HG03457 (cell line): Measurements from ENCODE around the gene GMPPA.

Source experiments
- ATAC-seq: cut with Tn5 transposase; IDR thresholded peaks from one replicate; pipeline ENCODE4 v1.9.1; 2021; ENCODE audit warnings: moderate number of reproducible peaks; ENCODE audit not compliant: unreplicated experiment

The GMPPA gene

DNA sequence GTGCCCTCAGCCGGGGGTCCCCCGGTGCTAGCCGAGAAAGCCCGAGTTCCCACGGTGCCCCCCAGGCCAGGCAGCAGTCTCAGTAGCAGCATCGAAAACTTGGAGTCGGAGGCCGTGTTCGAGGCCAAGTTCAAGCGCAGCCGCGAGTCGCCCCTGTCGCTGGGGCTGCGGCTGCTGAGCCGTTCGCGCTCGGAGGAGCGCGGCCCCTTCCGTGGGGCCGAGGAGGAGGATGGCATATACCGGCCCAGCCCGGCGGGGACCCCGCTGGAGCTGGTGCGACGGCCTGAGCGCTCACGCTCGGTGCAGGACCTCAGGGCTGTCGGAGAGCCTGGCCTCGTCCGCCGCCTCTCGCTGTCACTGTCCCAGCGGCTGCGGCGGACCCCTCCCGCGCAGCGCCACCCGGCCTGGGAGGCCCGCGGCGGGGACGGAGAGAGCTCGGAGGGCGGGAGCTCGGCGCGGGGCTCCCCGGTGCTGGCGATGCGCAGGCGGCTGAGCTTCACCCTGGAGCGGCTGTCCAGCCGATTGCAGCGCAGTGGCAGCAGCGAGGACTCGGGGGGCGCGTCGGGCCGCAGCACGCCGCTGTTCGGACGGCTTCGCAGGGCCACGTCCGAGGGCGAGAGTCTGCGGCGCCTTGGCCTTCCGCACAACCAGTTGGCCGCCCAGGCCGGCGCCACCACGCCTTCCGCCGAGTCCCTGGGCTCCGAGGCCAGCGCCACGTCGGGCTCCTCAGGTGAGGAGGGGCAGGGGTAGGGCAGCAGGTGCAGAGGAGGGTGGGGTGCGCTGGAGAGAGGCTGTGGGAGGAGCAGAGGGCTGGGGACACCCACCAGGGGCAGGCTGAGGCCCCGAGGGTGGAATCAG lies 14.1 kb upstream of the GMPPA start:
- ATAC-seq = no peak

DNA sequence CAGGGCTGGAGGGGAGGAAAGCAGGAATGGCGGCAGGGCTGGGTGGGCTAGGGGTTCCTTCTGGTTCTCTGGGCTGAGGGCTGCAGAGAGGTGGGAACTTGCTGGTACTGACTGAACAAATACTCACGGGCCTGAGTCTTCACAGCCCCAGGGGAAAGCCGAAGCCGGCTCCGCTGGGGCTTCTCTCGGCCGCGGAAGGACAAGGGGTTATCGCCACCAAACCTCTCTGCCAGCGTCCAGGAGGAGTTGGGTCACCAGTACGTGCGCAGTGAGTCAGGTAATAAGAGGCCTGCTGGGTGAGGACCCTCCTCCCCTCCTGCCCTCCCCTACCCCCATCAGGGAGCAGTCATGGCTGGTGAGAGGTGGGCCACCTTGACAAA lies 13.5 kb upstream of the GMPPA start:
- ATAC-seq = no peak

DNA sequence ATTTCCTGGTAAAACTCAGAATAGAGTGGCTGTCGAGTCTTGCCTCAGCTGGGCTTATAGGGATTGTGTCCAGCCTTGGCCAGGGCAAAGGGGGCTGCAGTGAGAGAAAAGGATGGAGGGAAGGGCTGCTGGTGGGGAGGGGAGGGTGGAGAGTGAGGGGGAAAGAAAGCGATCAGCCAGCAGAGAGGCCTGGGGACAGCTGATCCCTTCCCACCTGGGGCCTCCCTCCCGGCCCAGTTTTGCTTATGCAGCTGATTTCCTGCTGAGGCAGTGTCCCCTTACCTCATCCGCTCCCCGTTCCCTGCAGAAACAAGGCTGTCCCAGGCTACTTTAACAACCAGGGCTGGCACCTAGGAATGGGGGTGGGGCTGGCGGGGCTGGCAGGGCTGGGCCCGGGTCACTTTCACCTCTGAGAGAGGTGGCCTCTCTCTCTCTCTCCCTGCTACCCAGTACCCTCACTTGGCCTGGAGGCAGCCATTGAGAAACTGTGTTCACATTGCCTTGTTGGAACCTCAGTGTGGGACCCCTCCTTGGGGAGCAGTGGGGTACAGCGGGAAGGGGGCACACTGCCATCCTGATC lies 12.2 kb upstream of the GMPPA start:
- ATAC-seq = no peak

DNA sequence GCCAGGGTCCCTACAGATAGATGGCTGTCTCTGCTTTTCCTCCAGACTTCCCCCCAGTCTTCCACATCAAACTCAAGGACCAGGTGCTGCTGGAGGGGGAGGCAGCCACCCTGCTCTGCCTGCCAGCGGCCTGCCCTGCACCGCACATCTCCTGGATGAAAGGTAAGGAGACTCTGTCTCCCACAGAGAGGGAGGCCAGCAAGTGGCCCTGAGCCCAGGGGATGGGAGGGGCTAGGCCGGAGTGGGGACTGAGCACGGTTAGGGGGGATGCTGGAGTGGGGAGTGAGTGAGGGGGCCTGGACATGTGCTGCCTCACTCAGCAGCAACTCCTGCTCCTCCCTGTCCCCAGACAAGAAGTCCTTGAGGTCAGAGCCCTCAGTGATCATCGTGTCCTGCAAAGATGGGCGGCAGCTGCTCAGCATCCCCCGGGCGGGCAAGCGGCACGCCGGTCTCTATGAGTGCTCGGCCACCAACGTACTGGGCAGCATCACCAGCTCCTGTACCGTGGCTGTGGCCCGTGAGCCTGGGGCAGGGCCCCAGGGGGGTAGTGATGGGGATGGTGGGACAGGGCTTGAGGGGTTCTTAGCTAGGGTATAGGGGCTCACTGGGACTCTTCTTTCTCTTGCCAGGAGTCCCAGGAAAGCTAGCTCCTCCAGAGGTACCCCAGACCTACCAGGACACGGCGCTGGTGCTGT lies 10.4 kb upstream of the GMPPA start:
- ATAC-seq = no peak

DNA sequence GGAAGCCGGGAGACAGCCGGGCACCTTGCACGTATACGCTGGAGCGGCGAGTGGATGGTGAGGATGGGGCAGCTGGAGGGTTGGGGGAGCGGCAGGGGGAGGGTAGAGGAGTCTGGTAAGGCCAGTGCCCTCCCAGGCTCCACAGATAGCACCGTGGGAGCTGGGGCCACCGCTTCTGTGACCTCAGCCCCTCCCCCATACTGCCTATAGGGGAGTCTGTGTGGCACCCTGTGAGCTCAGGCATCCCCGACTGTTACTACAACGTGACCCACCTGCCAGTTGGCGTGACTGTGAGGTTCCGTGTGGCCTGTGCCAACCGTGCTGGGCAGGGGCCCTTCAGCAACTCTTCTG lies 9.9 kb upstream of the GMPPA start:
- no peak for ATAC-seq

DNA sequence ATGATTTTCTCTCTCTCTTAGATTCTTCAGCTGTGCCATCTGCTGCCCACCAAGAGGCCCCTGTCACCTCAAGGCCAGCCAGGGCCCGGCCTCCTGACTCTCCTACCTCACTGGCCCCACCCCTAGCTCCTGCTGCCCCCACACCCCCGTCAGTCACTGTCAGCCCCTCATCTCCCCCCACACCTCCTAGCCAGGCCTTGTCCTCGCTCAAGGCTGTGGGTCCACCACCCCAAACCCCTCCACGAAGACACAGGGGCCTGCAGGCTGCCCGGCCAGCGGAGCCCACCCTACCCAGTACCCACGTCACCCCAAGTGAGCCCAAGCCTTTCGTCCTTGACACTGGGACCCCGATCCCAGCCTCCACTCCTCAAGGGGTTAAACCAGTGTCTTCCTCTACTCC lies 9.4 kb upstream of the GMPPA start:
- no peak for ATAC-seq

DNA sequence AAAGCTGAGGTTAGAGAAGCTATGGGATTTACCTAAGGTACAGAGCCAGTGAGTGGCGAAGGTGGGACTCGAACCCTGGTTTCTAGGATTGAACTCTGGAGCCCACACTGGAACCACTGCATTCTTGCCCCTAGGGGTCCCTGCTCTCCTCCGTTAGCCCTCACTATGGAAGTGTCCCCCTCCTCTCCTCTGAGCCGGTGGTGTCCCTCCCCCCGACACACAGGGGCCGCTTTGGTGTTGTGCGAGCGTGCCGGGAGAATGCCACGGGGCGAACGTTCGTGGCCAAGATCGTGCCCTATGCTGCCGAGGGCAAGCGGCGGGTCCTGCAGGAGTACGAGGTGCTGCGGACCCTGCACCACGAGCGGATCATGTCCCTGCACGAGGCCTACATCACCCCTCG lies 8.5 kb upstream of the GMPPA start:
- ATAC-seq = no peak

DNA sequence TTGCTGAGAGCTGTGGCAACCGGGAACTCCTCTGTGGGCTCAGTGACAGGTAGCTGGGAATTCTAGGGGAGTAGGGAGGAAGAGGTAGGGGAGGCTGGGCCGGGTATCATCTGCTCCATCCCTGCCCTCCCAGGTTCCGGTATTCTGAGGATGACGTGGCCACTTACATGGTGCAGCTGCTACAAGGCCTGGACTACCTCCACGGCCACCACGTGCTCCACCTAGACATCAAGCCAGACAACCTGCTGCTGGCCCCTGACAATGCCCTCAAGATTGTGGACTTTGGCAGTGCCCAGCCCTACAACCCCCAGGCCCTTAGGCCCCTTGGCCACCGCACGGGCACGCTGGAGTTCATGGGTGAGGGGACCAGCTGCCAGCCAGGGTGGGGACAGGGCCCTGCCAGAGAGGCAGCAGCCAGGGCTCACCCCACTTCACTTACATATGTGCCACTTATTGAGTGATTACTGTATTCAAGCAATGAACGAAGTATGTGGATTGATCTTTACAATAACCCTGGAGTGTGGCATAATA lies 8.0 kb upstream of the GMPPA start:
- no peak for ATAC-seq

DNA sequence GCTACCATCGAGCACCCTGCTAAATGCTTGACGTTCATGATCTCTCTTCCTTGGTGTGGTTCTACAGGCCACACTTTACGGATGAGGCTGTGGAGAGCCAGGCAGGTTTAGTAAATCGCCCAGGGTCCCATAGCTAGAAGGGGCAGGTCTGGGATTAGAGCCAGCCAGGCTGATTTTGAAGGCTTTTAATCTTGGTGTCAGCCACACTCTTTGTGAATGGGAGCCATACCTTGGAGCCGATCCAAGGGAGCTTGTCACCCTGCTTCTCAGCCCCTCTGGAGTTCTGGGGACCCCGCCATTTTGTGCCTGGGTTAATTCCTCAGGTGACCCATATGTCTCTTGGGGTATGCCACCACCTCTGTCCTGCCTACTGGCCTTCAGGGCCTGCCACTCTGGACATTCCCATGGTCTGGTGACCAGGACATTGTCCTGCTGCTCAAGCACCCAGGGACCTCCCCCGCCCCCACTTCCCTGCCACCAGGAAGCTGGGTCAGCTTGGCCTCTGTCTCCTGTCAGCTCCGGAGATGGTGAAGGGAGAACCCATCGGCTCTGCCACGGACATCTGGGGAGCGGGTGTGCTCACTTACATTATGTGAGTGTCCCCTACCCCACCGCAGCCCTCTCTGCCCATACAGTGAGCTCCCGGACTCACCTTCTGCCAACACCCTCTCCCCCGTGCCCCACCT lies 7.3 kb upstream of the GMPPA start:
- no peak for ATAC-seq

DNA sequence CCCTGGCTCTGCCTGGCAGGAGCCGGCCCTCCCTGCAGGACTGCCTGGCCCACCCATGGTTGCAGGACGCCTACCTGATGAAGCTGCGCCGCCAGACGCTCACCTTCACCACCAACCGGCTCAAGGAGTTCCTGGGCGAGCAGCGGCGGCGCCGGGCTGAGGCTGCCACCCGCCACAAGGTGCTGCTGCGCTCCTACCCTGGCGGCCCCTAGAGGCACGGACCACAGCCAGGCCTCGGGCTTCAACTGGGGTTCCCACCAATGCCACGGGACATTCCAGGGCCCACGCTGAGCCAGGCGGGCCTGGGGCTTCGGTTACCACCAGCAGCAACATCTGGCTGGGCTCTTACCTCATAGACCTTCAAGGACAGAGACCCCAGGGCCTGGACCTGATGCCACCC lies 6.1 kb upstream of the GMPPA start:
- no peak for ATAC-seq

DNA sequence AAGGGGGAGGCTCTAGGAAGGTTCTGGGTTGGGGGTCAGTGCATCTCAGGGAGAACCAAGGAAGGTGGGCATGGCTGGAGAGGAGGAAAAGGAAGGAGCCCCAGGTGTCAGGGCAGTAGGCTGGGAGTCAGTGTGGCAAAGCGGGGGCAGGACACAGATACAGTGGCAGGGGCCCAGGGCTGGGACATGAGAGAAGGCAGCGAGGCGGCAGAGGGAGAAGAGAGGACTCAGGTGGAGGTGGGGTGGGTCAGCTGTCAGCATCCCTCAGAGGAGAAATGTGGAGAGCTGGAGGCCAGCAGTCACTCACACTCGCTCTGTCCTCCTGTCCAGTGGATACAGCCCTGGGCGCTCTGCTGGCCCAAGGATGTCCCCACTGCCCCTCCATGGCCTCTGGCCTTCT lies 5.6 kb upstream of the GMPPA start:
- ATAC-seq = no peak

DNA sequence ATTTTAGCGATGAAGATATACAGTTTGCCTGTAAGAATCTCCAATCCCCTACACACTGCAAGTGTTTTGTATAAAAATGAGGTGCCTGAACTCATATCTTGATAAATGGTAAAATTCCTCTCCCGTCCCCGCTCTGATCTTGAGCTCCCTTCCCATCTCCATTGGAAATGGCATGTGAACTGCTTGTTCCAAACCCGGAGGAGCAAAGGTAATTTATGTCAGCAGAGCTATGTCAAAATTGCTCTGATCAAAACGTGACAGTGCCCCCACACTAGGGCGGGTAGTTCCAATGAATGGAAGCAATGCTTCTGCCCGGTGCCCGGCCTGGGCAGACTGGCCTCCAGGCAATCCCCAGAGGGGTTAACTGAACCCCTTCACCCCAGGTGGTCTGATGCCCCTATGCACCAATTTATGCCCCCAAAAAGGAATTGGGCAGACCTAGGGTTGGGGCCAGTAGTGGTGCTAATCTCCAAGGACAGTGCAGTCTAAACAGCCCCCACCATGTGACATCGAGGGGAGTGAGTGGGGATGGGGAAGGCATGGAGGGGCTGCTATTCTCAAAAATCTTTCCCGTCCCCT lies 3.6 kb upstream of the GMPPA start:
- no peak for ATAC-seq

DNA sequence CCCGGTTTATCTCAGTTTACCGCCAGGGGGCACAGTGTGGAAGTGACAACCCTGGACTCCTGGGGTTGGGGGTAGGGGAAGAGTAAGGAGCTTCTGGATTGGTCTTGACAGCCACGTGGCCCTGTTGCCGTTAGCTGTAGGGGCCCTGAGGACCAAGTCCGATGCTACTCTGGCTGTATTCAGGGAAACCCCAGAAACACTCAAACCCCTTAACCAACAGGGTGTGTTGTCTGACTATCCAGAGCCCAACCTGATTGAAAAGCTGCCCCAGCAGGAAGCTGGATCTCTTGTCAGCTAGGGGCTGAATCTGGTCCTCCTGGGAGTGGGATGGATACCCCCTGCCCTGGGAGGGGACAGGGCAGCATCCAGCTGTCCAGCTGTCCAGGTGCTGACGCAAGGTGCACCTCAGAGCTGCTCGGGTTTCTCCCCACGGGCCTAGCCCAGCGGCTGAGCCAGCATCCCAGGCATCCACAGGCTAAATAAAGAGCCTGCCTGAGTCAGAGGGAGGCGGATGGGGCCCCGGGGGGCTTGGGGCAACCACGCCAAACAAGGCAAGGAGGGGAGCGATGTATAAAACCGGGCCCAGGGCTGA lies 3.1 kb upstream of the GMPPA start:
- no peak for ATAC-seq

DNA sequence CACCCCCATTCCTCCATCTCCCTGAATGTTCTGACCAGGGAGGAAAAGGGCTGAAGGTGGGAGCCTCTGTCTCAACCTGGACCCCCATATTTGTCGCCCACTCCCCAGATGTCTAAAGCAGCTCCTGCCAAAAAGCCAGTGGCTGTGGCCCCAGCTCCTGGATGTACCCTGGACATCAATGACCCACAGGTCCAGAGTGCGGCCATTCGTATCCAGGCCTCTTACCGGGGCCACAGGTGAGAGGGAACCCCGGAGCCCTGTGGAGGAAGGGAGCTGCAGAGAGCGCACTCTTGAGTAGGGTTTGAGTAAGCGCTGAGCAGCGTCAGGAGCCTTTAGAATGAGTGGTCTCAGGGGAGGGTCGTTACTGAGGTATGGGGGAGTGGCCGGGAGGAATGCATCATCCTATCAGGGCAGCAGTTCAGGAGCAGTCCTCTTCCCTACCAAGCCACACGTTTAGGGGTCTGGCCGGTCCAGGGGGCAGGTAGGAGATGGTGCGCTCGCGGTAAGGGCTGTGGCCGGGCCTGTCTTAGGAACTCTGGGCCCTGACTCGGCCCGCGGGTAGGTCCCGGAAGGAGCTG lies 2.4 kb upstream of the GMPPA start:
- no peak for ATAC-seq

DNA sequence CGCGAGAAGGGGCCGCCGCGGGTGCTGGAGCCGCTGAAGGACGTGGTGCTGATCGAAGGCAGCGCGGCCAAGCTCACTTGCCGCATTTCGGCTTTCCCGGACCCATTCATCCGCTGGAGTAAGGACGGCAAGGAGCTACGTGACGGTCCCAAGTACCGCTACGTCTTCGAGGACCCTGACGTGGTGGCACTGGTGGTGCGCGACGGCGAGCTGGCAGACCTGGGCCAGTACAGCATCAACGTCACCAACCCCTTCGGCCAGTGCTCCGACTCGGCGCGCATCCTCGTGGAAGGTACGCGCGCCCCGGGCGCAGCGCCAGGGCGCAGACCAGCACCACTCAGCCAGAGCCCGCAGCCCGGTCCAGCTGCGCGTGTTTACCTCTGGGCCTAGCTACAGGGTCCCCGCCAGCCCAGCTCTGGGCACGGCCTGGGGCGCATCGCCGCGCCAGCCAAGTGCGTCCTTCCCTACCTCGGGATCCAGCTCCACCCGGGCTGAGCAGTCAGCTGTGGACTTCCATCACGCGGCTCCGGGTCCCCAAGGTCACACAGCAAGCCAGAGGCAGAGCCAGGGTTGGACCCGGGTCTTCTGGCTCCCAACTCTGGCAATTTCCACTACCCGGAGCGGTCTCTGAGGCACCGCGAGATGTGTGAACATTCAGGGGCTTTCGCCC lies 1.7 kb upstream of the GMPPA start:
- ATAC-seq = no peak

DNA sequence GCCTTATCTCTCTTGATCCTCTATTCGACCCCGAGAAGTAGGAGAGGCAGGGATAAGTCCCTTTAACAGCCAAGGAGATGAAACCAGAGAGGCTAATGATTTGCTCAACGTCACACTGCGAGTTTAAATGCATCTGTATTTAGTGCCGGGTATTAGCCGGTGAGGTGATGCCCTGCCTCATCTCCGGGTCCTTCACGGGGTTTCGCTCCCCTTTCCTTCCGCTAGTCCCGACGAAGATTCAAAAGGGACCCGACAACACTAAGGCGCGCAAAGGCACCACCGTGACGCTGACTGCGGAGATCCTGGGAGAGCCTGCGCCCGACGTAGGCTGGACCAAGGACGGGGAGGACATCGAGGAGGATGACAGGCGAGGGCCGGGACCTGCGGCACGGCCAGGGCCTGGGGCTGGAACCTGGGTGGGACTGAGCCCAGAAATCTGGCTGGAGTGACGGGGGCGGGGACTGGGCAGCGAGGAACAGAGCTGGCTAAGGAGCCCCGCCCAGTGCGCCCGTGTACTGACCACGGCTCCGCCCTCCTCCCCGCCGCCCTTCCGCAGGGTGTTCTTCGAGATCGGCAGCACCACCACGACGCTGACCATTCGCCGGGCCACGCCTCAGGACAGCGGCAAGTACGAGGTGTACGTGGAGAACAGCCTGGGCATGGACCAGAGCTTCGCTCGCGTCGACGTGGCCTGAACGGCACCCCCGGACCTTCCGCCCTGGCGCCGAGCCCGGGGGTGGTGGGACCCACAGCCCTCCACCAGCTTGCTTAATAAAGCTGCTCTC lies 1.0 kb upstream of the GMPPA start:
- ATAC-seq = no peak

DNA sequence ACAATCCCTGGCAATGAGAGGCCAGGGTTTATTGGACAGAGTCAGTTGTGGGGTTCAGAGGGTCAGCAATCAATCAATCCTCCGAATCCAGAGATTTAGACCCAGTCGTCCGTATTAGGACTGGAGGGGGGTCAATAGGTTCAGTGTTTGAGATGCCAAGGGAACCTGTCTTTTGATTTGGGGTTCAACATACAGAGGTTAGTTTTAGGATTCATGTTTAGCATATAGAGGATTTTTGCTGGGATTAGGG lies 292 bp downstream of the GMPPA start:
- ATAC-seq = no peak

DNA sequence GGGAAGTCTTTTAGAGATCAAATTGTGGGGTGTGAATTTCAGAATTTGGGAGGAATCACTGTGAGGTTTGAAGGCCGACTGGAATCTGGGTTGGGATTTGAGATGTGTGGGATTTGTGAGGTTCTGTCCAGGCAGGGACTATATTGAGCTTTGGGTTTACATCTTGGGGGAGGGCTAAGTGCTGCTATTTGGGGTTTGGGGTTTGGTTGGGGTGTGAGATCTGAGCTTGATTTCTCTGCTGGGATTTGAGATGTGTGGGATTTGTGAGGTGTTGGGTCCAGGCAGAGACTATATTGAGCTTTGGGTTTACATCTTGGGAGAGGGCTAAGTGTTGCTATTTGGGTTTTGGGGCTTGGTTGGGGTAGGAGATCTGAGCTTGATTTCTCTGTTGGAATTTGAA lies 864 bp downstream of the GMPPA start:
- ATAC-seq = no peak

DNA sequence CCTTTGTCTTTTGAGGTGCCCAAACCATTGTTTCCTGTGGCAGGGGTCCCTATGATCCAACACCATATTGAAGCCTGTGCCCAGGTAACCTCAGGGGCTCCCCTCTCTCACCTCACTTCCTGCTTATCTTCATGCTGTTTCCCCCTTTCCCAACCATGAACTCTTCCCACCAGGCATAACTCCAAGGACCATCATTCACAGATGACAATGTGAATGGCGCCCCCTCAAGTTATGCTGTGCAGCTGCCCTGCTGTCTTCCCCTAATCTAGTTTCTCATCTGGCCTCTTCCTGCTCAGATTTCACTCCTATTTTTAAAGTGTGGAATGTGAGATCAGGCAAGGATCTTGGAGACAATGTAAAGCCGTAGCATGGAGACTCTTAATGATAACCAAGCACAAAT lies 1.4 kb downstream of the GMPPA start:
- ATAC-seq = no peak
